ENCODE data around the gene TULP3.

The TULP3 gene

GRCh38 chr12:2973566-2973965 is 82.9 kb downstream of the TULP3 start:
- no peaks in the 10 kb centered on the region for H3K27me3 ChIP-seq (ENCODE audit: insufficient read depth, poor library complexity, severe bottlenecking)
- H3K4me3 ChIP-seq (replicated peaks; ENCODE audit: insufficient read depth, low read length): no peak overlapping the region
- no peak for TF ChIP-seq SPI1 (IDR thresholded peaks at IDR 0.05; ENCODE audit: borderline replicate concordance, low read depth)
- no peak overlapping the region for H3K27ac ChIP-seq (replicated peaks)
- no peak for DNase-seq (ENCODE audit: low read depth in 1 of 2, low spot score in 1 of 2)

GRCh38 chr12:2974560-2974971 is 83.9 kb downstream of the TULP3 start:
- Histone ChIP-seq H3K27ac (replicated peaks) (no peak overlapping the region), H3K4me3 (replicated peaks; ENCODE audit: insufficient read depth, low read length) (no peak overlapping the region), H3K27me3 (ENCODE audit: insufficient read depth, poor library complexity, severe bottlenecking) (no peaks in the 10 kb centered on the region)
- TF ChIP-seq CTCF (IDR thresholded peaks at IDR 0.05; ENCODE audit: insufficient read depth, low read length): no peak
- TF ChIP-seq SPI1 (IDR thresholded peaks at IDR 0.05; ENCODE audit: borderline replicate concordance, low read depth): no peak
- TF ChIP-seq POLR2AphosphoS5 (IDR thresholded peaks at IDR 0.05; ENCODE audit: low read depth): no peak
- TF ChIP-seq GABPA (IDR thresholded peaks at IDR 0.05; ENCODE audit: low read depth): no peak
- no peak for TF ChIP-seq REST (IDR thresholded peaks at IDR 0.05; ENCODE audit: insufficient replicate concordance, low read depth)
- DNase-seq (ENCODE audit: low read depth in 1 of 2, low spot score in 1 of 2): no peak

- no peak for TF ChIP-seq POLR2AphosphoS5 (IDR thresholded peaks at IDR 0.05; ENCODE audit: low read depth)
- no peak for TF ChIP-seq GABPA (IDR thresholded peaks at IDR 0.05; ENCODE audit: low read depth)
- no peak for TF ChIP-seq CTCF (IDR thresholded peaks at IDR 0.05; ENCODE audit: insufficient read depth, low read length)
- no peak for TF ChIP-seq SPI1 (IDR thresholded peaks at IDR 0.05; ENCODE audit: borderline replicate concordance, low read depth)
- no peak for TF ChIP-seq REST (IDR thresholded peaks at IDR 0.05; ENCODE audit: insufficient replicate concordance, low read depth)
- Histone ChIP-seq H3K27ac (replicated peaks) (no peak overlapping the region), H3K4me3 (replicated peaks; ENCODE audit: insufficient read depth, low read length) (no peak overlapping the region), H3K27me3 (ENCODE audit: insufficient read depth, poor library complexity, severe bottlenecking) (no peaks in the 10 kb centered on the region)
- no peak for DNase-seq (ENCODE audit: low read depth in 1 of 2, low spot score in 1 of 2)
Observed at GRCh38 chr12:2976581-2976996, 85.9 kb downstream of the TULP3 start.

- TF ChIP-seq REST (IDR thresholded peaks at IDR 0.05; ENCODE audit: insufficient replicate concordance, low read depth) (no peak), POLR2AphosphoS5 (IDR thresholded peaks at IDR 0.05; ENCODE audit: low read depth) (no peak), CTCF (IDR thresholded peaks at IDR 0.05; ENCODE audit: insufficient read depth, low read length) (no peak), GABPA (IDR thresholded peaks at IDR 0.05; ENCODE audit: low read depth) (no peak), SPI1 (IDR thresholded peaks at IDR 0.05; ENCODE audit: borderline replicate concordance, low read depth) (no peak)
- DNase-seq (ENCODE audit: low read depth in 1 of 2, low spot score in 1 of 2): no peak
- H3K4me3 ChIP-seq (replicated peaks; ENCODE audit: insufficient read depth, low read length): no peak overlapping the region
- no peak overlapping the region for H3K27ac ChIP-seq (replicated peaks)
- H3K27me3 ChIP-seq (ENCODE audit: insufficient read depth, poor library complexity, severe bottlenecking): no peaks in the 10 kb centered on the region
Observed at GRCh38 chr12:2977776-2978175, 87.1 kb downstream of the TULP3 start.
